ENCODE measurements around the gene MPL. TPM values are rescaled to one million over a fixed set of nuclear protein-coding genes. Genes with fewer than 3 reads are reported as not detected.

Gene MPL
- total and polyA plus RNA-seq, 2 of the 13 experiments (the other 11 are each of a cell fraction or from before 2014, with no cell fraction given) = not detected

GRCh38 chr1:43306688-43307457, 30.7 kb upstream of the MPL start:
- BruUV-seq (replicated peaks) = no TSS peak
- ChIA-PET CTCF (ENCODE audit: low intra/inter-chr PET ratio, low total read pairs) (no interaction called here), POLR2A (no interaction called here)
- Histone ChIP-seq H3K9ac (ENCODE audit: insufficient read depth, low read depth, low read length) (no peak overlapping the region), H2AFZ (ENCODE audit: low read length) (no peak overlapping the region), H3K4me3 (replicated peaks in 1 of 3; ENCODE audit: insufficient read depth in 1 of 3, low read depth in 2 of 3, low read length in 3 of 3) (no peak overlapping the region), H3K9me3 (ENCODE audit: low read length) (no peaks in the 10 kb centered on the region), H3K79me2 (ENCODE audit: insufficient read depth, low read length) (no peaks in the 10 kb centered on the region), H3K27ac (ENCODE audit: extremely low read length, insufficient read depth, low read length) (no peak overlapping the region), H4K20me1 (ENCODE audit: insufficient read depth, low read length) (no peaks in the 10 kb centered on the region), H3K4me2 (ENCODE audit: low read depth, low read length) (no peak overlapping the region), H3K27me3 (ENCODE audit: control insufficient read depth in 1 of 2, insufficient read depth in 2 of 2, low read length in 2 of 2) (peaks cover 0 to 48% of the 10 kb centered on the region in 2 experiments; a peak in 3 of 5 replicates), H3K4me1 (ENCODE audit: insufficient read depth, low read length) (peaks cover 29% of the 10 kb centered on the region), H3K36me3 (replicated peaks in 1 of 2; ENCODE audit: control insufficient read depth in 1 of 2, insufficient read depth in 2 of 2, low read length in 2 of 2) (no peaks in the 10 kb centered on the region)
- intact Hi-C loops (cut with micrococcal nuclease; ENCODE audit: unreplicated experiment) = no loop called here
- ATAC-seq (no peak), DNase-seq (ENCODE audit: low spot score) (no peak), FAIRE-seq (no peak)
- WGBS (ENCODE audit: low lambda C conversion rate) = 57% methylated on average over 11 of the region's 17 CpGs
- in situ Hi-C loops (cut with HindIII; ENCODE audit: extremely low pct_ligation_motif_present, low pct_unique_long_range_greater_than_20kb) = no loop called here
- TF ChIP-seq ZNF670 (CRISPR knock-in tag; IDR thresholded peaks at IDR 0.05; ENCODE audit: borderline replicate concordance) (no peak), U2AF2 (IDR thresholded peaks at IDR 0.05; ENCODE audit: low read depth, low read length) (no peak), SRY (CRISPR knock-in tag; IDR thresholded peaks at IDR 0.05) (no peak), MLLT10 (CRISPR knock-in tag; IDR thresholded peaks at IDR 0.05) (no peak), NFE2L1 (CRISPR knock-in tag; IDR thresholded peaks at IDR 0.05; ENCODE audit: borderline replicate concordance) (no peak), ZNF34 (CRISPR knock-in tag; IDR thresholded peaks at IDR 0.05; ENCODE audit: borderline replicate concordance) (no peak), ZNF362 (CRISPR knock-in tag; IDR thresholded peaks at IDR 0.05; ENCODE audit: borderline replicate concordance) (no peak), ZNF792 (CRISPR knock-in tag; IDR thresholded peaks at IDR 0.05) (no peak), JUNB (CRISPR knock-in tag; IDR thresholded peaks at IDR 0.05; ENCODE audit: borderline replicate concordance) (no peak), NBN (conservative IDR thresholded peaks at IDR 0.05) (no peak), NFATC3 (CRISPR knock-in tag; IDR thresholded peaks at IDR 0.05) (no peak), FOXC1 (CRISPR knock-in tag; IDR thresholded peaks at IDR 0.05; ENCODE audit: borderline replicate concordance) (no peak)

Data from HepG2 (cell line).